Aorta (tissue), 5 donors: ENCODE measurements around the gene GGT1. TPM values are rescaled to one million over a fixed set of nuclear protein-coding genes. Genes with fewer than 3 reads are reported as not detected.

Source experiments
- ATAC-seq: fragments of 200-7000 bp; cut with Tn5 transposase; one replicate; pipeline ENCODE4 v1.9.1; 2022; ENCODE audit warnings: moderate library complexity; ENCODE audit not compliant: low FRiP score
- DNase-seq, 2 donors: peaks; one replicate each; pipeline ENCODE4 v3.0.0-alpha.2; 2020
- H3K27ac ChIP-seq, 2 donors: one replicate each; pipeline ENCODE4 v1.5.1; 2013; ENCODE audit warnings: low read length in 2 of 2, mild to moderate bottlenecking in 2 of 2, moderate library complexity in 2 of 2, control low read depth in 1 of 2, inconsistent platforms in 1 of 2, low read depth in 1 of 2
- H3K27me3 ChIP-seq, 2 donors: one replicate each; pipeline ENCODE4 v1.6.1; 2013; ENCODE audit warnings: control low read depth in 1 of 2, low read length in 1 of 2, mild to moderate bottlenecking in 1 of 2, moderate library complexity in 1 of 2; ENCODE audit not compliant: insufficient read depth in 2 of 2, control insufficient read depth in 1 of 2
- H3K36me3 ChIP-seq, 2 donors: one replicate each; pipeline ENCODE4 v1.6.1; 2013; ENCODE audit warnings: control low read depth in 1 of 2, low read length in 1 of 2, mild to moderate bottlenecking in 1 of 2; ENCODE audit not compliant: insufficient read depth in 2 of 2, control insufficient read depth in 1 of 2
- H3K4me1 ChIP-seq, 2 donors: one replicate each; pipeline ENCODE4 v1.6.1; 2013; ENCODE audit warnings: low read length in 2 of 2, control low read depth in 1 of 2, mild to moderate bottlenecking in 1 of 2, moderate library complexity in 1 of 2; ENCODE audit not compliant: insufficient read depth in 2 of 2, control insufficient read depth in 1 of 2
- H3K4me3 ChIP-seq, 2 donors: one replicate each; pipeline ENCODE4 v1.5.1; 2013; ENCODE audit warnings: low read length in 2 of 2, control low read depth in 1 of 2, mild to moderate bottlenecking in 1 of 2
- H3K9me3 ChIP-seq: one replicate; pipeline ENCODE4 v1.6.1; 2013; ENCODE audit warnings: mild to moderate bottlenecking, low read length; ENCODE audit not compliant: control insufficient read depth
- WGBS, 2 donors: extraction: QIAGEN DNeasy Blood & Tissue Kit; methylation state at CpG; one replicate each; pipeline ENCODE4 v1.1.7; 2013; 5-methylcytosine and 5-hydroxymethylcytosine counted together
- intact Hi-C, 2 donors: fragments of 100-400 bp; cut with DNase I; formaldehyde crosslinking; loops; one replicate each; pipeline versions ENCODE4 v1.14.2 to v1.15.0; 2022
- polyA plus RNA-seq, 2 donors: library from polyadenylated mRNA; stranded (reverse); fragments of 200-250 nt; gene quantifications; one replicate each; pipeline ENCODE4 v1.2.3, GENCODE V29; 2013
- total RNA-seq, 2 donors: library from RNA; stranded (reverse); fragmentation: NEBNext Ultra II Directional; extraction: Animal tissue kit (Norgen Biotek cat#: 25700); gene quantifications; one replicate each; pipeline ENCODE4 v1.2.1, GENCODE V29; 2021
- donor health status: healthy with polysubstance abuse.
- donor health status: Bipolar disorder and iron deficiency.
- donor health status: DM: no; HTN: no; CAD: no.
- donor health status: DM: no; HTN: no; CAD: no.
- donor health status: DM: yes; HTN: yes; CAD: no.

Gene GGT1
- total and polyA plus RNA-seq, 4 donors: 4.0 to 24.1 (median 14.3) TPM

- peaks cover 0 to 5% of the 10 kb centered on the region in 2 donors for H3K4me1 ChIP-seq
- DNase-seq (peak; percentile 6 to 7), ATAC-seq (no peak)
- no peak overlapping the region for H3K27ac ChIP-seq
- H3K4me3 ChIP-seq: no peak overlapping the region
- H3K27me3 ChIP-seq: no peaks in the 10 kb centered on the region
- no peaks in the 10 kb centered on the region for H3K9me3 ChIP-seq
- 86 to 89% methylated on average over 2 of the region's 2 CpGs for WGBS, 2 donors
- intact Hi-C loops: no loop called here
- peaks cover 2 to 3% of the 10 kb centered on the region in 2 donors for H3K36me3 ChIP-seq
These were observed 37.9 kb upstream of the GGT1 start for GRCh38 chr22:24565077-24565476.

GRCh38 chr22:24566899-24567511 lies 36.0 kb upstream of the GGT1 start:
- no peak overlapping the region for H3K4me3 ChIP-seq
- H3K36me3 ChIP-seq: peaks cover 2 to 5% of the 10 kb centered on the region in 2 donors
- no peak for ATAC-seq
- no peaks in the 10 kb centered on the region for H3K27me3 ChIP-seq
- H3K9me3 ChIP-seq: no peaks in the 10 kb centered on the region
- H3K27ac ChIP-seq: no peak overlapping the region
- peaks cover 0 to 5% of the 10 kb centered on the region in 2 donors for H3K4me1 ChIP-seq
- intact Hi-C loops: no loop called here
- DNase-seq: peak; percentile 17 to 22
- 70 to 71% methylated on average over 8 of the region's 8 CpGs for WGBS, 2 donors

- intact Hi-C loops: no loop called here
- ATAC-seq (no peak), DNase-seq (peak; percentile 6 to 37)
- Histone ChIP-seq H3K36me3 (peaks cover 5% of the 10 kb centered on the region in 2 donors), H3K4me3 (no peak overlapping the region), H3K27ac (no peak overlapping the region), H3K4me1 (peaks cover 0 to 5% of the 10 kb centered on the region in 2 donors), H3K27me3 (no peaks in the 10 kb centered on the region), H3K9me3 (no peaks in the 10 kb centered on the region)
- 84 to 86% methylated on average over 10 of the region's 10 CpGs for WGBS, 2 donors
These were observed 35.3 kb upstream of the GGT1 start for GRCh38 chr22:24567668-24568067.

GRCh38 chr22:24571266-24571665 lies 31.7 kb upstream of the GGT1 start:
- H3K36me3 ChIP-seq: peaks cover 5 to 7% of the 10 kb centered on the region in 2 donors
- WGBS, 2 donors: 86 to 91% methylated on average over 7 of the region's 7 CpGs
- no peak overlapping the region for H3K27ac ChIP-seq
- no peaks in the 10 kb centered on the region for H3K9me3 ChIP-seq
- DNase-seq (peak in 1 of 2 donors; percentile 22), ATAC-seq (no peak)
- no peaks in the 10 kb centered on the region for H3K4me1 ChIP-seq
- no peak overlapping the region for H3K4me3 ChIP-seq
- H3K27me3 ChIP-seq: no peaks in the 10 kb centered on the region
- intact Hi-C loops: no loop called here

- ATAC-seq: no peak
- WGBS, 2 donors: 81 to 86% methylated on average over 1 of the region's 1 CpG
- intact Hi-C loops: no loop called here
These were observed 26.2 kb upstream of the GGT1 start for GRCh38 chr22:24576778-24577177.

GRCh38 chr22:24578355-24579257 lies 24.4 kb upstream of the GGT1 start:
- Histone ChIP-seq H3K27ac (no peak overlapping the region), H3K27me3 (no peaks in the 10 kb centered on the region), H3K9me3 (no peaks in the 10 kb centered on the region), H3K36me3 (no peaks in the 10 kb centered on the region), H3K4me1 (no peaks in the 10 kb centered on the region), H3K4me3 (no peak overlapping the region)
- peak in 1 of 2 donors; percentile 3 for DNase-seq
- ATAC-seq: no peak
- intact Hi-C loops: no loop called here
- 84% methylated on average over 8 of the region's 8 CpGs for WGBS, 2 donors

More at GRCh38 chr22:24576778-24577177, 26.2 kb upstream of the GGT1 start:
- H3K9me3 ChIP-seq: no peaks in the 10 kb centered on the region
- H3K27me3 ChIP-seq: no peaks in the 10 kb centered on the region
- H3K4me3 ChIP-seq: no peak overlapping the region
- no peaks in the 10 kb centered on the region for H3K4me1 ChIP-seq
- no peak for DNase-seq
- no peak overlapping the region for H3K27ac ChIP-seq
- peaks cover 0 to 4% of the 10 kb centered on the region in 2 donors for H3K36me3 ChIP-seq

- DNase-seq (no peak), ATAC-seq (no peak)
- Histone ChIP-seq H3K4me1 (no peaks in the 10 kb centered on the region), H3K36me3 (no peaks in the 10 kb centered on the region), H3K27ac (no peak overlapping the region), H3K4me3 (no peak overlapping the region), H3K9me3 (no peaks in the 10 kb centered on the region), H3K27me3 (no peaks in the 10 kb centered on the region)
- intact Hi-C loops: no loop called here
- 56 to 68% methylated on average over 1 of the region's 1 CpG for WGBS, 2 donors
These were observed 23.8 kb upstream of the GGT1 start for GRCh38 chr22:24579258-24579601.

GRCh38 chr22:24580276-24580675 lies 22.7 kb upstream of the GGT1 start:
- intact Hi-C loops: no loop called here
- Histone ChIP-seq H3K4me3 (no peak overlapping the region), H3K27me3 (no peaks in the 10 kb centered on the region), H3K4me1 (no peaks in the 10 kb centered on the region), H3K9me3 (no peaks in the 10 kb centered on the region), H3K36me3 (no peaks in the 10 kb centered on the region), H3K27ac (no peak overlapping the region)
- no peak for ATAC-seq
- WGBS, 2 donors: 82 to 92% methylated on average over 2 of the region's 2 CpGs
- no peak for DNase-seq
